ENCODE results near the gene PDE12. TPM values are rescaled to one million over a fixed set of nuclear protein-coding genes. Genes with fewer than 3 reads are reported as not detected.

Gene PDE12
- 19.8 and 27.3 TPM in 2 replicates for total RNA-seq

- DNase-seq (ENCODE audit: low read depth), result peak; percentile 86
These were observed at the start of gene PDE12 for GRCh38 chr3:57555738-57556458. PDE12 (plus strand) TSS chr3:57556274; CDS start chr3:57556380, 106 bp downstream.

GRCh38 chr3:57512166-57512565 is 43.9 kb upstream of the PDE12 start:
- DNase-seq (ENCODE audit: low read depth), result peak; percentile 14

- peak; percentile 25 for DNase-seq (ENCODE audit: low read depth)
These were observed 37.7 kb upstream of the PDE12 start for GRCh38 chr3:57518276-57518915.

GRCh38 chr3:57530071-57530608 is 25.9 kb upstream of the PDE12 start:
- peak; percentile 35 for DNase-seq (ENCODE audit: low read depth)

- no peak for DNase-seq (ENCODE audit: low read depth)
These were observed 17.6 kb upstream of the PDE12 start for GRCh38 chr3:57538465-57538864.

- peak; percentile 74 for DNase-seq (ENCODE audit: low read depth)
These were observed 11.6 kb upstream of the PDE12 start, which contains the start of gene DNAH12 for GRCh38 chr3:57544181-57545125. DNAH12 (minus strand) TSS chr3:57544344; CDS start chr3:57542870, 1,474 bp downstream.

- no peak for DNase-seq (ENCODE audit: low read depth)
These were observed 10.3 kb upstream of the PDE12 start for GRCh38 chr3:57545636-57546268.

GRCh38 chr3:57546616-57547015 is 9.5 kb upstream of the PDE12 start:
- DNase-seq (ENCODE audit: low read depth), result no peak

- no peak for DNase-seq (ENCODE audit: low read depth)
These were observed 768 bp upstream of the PDE12 start for GRCh38 chr3:57555306-57555705.

GRCh38 chr3:57556459-57557084 is 498 bp downstream of the PDE12 start:
- DNase-seq (ENCODE audit: low read depth), result no peak

GRCh38 chr3:57557085-57557537 is 1.0 kb downstream of the PDE12 start:
- DNase-seq (ENCODE audit: low read depth), result peak; percentile 19

GRCh38 chr3:57559526-57559925 is 3.5 kb downstream of the PDE12 start:
- no peak for DNase-seq (ENCODE audit: low read depth)

GRCh38 chr3:57569859-57570450 is 13.9 kb downstream of the PDE12 start:
- DNase-seq (ENCODE audit: low read depth), result no peak

- DNase-seq (ENCODE audit: low read depth), result no peak
These were observed 14.8 kb downstream of the PDE12 start for GRCh38 chr3:57570878-57571277.

GRCh38 chr3:57572096-57572495 is 16.0 kb downstream of the PDE12 start:
- DNase-seq (ENCODE audit: low read depth), result peak; percentile 55

- DNase-seq (ENCODE audit: low read depth), result no peak
These were observed 20.0 kb downstream of the PDE12 start for GRCh38 chr3:57575966-57576626.

- no peak for DNase-seq (ENCODE audit: low read depth)
These were observed 21.7 kb downstream of the PDE12 start for GRCh38 chr3:57577801-57578200.

- DNase-seq (ENCODE audit: low read depth), result peak; percentile 62
These were observed 26.5 kb downstream of the PDE12 start for GRCh38 chr3:57582474-57583168.

- DNase-seq (ENCODE audit: low read depth), result no peak
These were observed 27.5 kb downstream of the PDE12 start for GRCh38 chr3:57583544-57583943.
